Esophagus squamous epithelium (tissue), 5 donors: ENCODE results near the gene ERC2. TPM values are rescaled to one million over a fixed set of nuclear protein-coding genes. Genes with fewer than 3 reads are reported as not detected.

Experiments
- DNase-seq: peaks from one replicate; lab custom pipeline; 2025; lab: John Stamatoyannopoulos, UW
- H3K27ac ChIP-seq, 4 donors: fragments of 200-600 bp; sonication (generic); one replicate each; pipeline ENCODE4 v1.5.1; 2016 to 2019; ENCODE audit warnings: mild to moderate bottlenecking in 1 of 4
- H3K27me3 ChIP-seq, 4 donors: fragments of 200-600 bp; sonication (generic); 1 replicate in 3 of 4; 2 replicates in 1 of 4; pipeline versions ENCODE4 v1.5.1 to v1.6.0; 2017 to 2021; ENCODE audit warnings: antibody characterized with exemption in 1 of 4
- H3K36me3 ChIP-seq, 3 donors: fragments of 200-600 bp; sonication (generic); one replicate each; pipeline ENCODE4 v1.5.1; 2016 to 2019
- H3K4me1 ChIP-seq, 3 donors: fragments of 200-600 bp; sonication (generic); one replicate each; pipeline ENCODE4 v1.5.1; 2017 to 2019
- H3K4me3 ChIP-seq, 4 donors: fragments of 200-600 bp; sonication (generic); 1 replicate in 3 of 4; 2 replicates in 1 of 4; pipeline ENCODE4 v1.5.1; 2016 to 2019; ENCODE audit warnings: mild to moderate bottlenecking in 2 of 4, moderate library complexity in 1 of 4
- H3K9me3 ChIP-seq, 3 donors: fragments of 200-600 bp; sonication (generic); one replicate each; pipeline ENCODE4 v1.5.1; 2016 to 2019
- CTCF ChIP-seq, 6 experiments: fragments of 450-650 bp in 4 of 6; fragments of 200-600 bp in 2 of 6; sonication (generic) in 2 of 6; IDR thresholded peaks; one replicate each; pipeline ENCODE4 v1.5.1; 2016 to 2019; ENCODE audit warnings: antibody characterized with exemption in 6 of 6, mild to moderate bottlenecking in 4 of 6, moderate library complexity in 4 of 6
- POLR2A ChIP-seq, 4 donors: fragments of 450-650 bp; IDR thresholded peaks; one replicate each; pipeline ENCODE4 v1.6.1; 2017; ENCODE audit warnings: antibody characterized with exemption in 4 of 4, mild to moderate bottlenecking in 4 of 4, moderate library complexity in 3 of 4
- WGBS, 2 donors: methylation state at CpG; one replicate each; pipeline ENCODE4 v1.1.5; 2018; 5-methylcytosine and 5-hydroxymethylcytosine counted together
- intact Hi-C: fragments of 100-400 bp; cut with DNase I; formaldehyde crosslinking; loops from one replicate; pipeline ENCODE4 v1.15.0; 2022
- total RNA-seq, 4 donors: library from RNA; depleted of rRNA; stranded (reverse); fragments of >200 nt; gene quantifications; one replicate each; pipeline ENCODE4 v1.1.0, GENCODE V29; 2016
- donor health status: DM: yes; HTN: yes; CAD: no.

Gene ERC2
- total RNA-seq, 4 donors from 2014 or later: 0.12 to 1.9 (median 0.86) TPM

GRCh38 chr3:55939287-55939686 is 529.0 kb downstream of the ERC2 start:
- TF ChIP-seq POLR2A (IDR thresholded peaks at IDR 0.05): no peak
- TF ChIP-seq CTCF (IDR thresholded peaks at IDR 0.05): no peak
- no peaks in the 10 kb centered on the region for H3K36me3 ChIP-seq
- no peak overlapping the region for H3K4me3 ChIP-seq
- H3K9me3 ChIP-seq: no peaks in the 10 kb centered on the region
- intact Hi-C loops: no loop called here
- no peak for DNase-seq
- no peak overlapping the region for H3K27ac ChIP-seq
- 94 to 96% methylated on average over 1 of the region's 1 CpG for WGBS, 2 donors
- no peaks in the 10 kb centered on the region for H3K27me3 ChIP-seq
- no peaks in the 10 kb centered on the region for H3K4me1 ChIP-seq

DNA sequence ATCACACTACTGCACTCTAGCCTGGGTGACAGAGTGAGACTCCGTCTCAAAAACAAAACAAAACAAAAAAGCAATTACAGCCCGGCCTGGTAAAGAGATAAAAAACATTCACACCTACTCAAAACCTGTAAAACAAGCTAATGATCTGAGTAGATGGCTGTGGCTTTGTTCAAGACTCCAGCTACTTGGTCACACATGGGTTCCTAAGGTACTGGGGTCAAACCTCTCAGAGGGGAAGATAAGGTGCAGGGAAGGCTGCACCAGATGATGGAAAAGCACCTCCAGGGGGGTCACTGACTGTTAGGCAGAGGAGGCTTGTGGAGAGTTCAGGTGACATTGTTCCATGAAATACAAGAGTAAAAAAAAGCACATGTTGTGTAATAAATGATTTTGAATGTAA is 531.0 kb downstream of the ERC2 start:
- no peaks in the 10 kb centered on the region for H3K9me3 ChIP-seq
- TF ChIP-seq CTCF (IDR thresholded peaks at IDR 0.05): no peak
- no peaks in the 10 kb centered on the region for H3K36me3 ChIP-seq
- WGBS, 2 donors: 51 to 59% methylated on average over 2 of the region's 2 CpGs
- H3K27me3 ChIP-seq: no peaks in the 10 kb centered on the region
- no peaks in the 10 kb centered on the region for H3K4me1 ChIP-seq
- intact Hi-C loops: no loop called here
- no peak for DNase-seq
- no peak overlapping the region for H3K27ac ChIP-seq
- H3K4me3 ChIP-seq: no peak overlapping the region

DNA sequence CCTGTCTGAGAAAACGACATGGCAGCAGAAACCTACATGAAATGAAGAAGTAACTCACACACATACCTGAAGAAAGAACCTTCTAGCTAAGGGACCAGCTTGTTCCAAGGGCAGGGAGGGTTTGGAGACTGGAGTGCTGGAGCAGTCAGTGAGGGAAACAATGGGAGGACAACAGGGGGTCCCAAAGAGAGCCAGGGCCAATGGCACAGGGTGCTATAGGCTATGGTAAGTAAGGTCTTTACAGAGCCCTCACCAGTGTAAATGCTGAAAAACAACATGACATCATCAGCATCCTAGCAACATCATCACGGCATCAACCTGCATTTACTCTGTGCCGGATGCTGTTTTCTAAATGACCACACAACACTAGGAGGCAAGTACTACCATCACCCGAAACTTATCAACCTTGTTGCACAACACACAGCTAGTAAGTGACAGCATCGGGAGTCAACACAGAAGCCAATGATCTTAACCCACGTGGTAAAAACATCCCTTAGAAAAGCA is 531.7 kb downstream of the ERC2 start:
- H3K4me1 ChIP-seq: no peaks in the 10 kb centered on the region
- no peak overlapping the region for H3K4me3 ChIP-seq
- H3K36me3 ChIP-seq: no peaks in the 10 kb centered on the region
- no peaks in the 10 kb centered on the region for H3K9me3 ChIP-seq
- H3K27ac ChIP-seq: no peak overlapping the region
- no peak for DNase-seq
- 80 to 81% methylated on average over 6 of the region's 6 CpGs for WGBS, 2 donors
- H3K27me3 ChIP-seq: no peaks in the 10 kb centered on the region
- intact Hi-C loops: no loop called here
- TF ChIP-seq CTCF (IDR thresholded peaks at IDR 0.05): no peak
- no peak for TF ChIP-seq POLR2A (IDR thresholded peaks at IDR 0.05)

GRCh38 chr3:55935241-55935640 is 533.0 kb downstream of the ERC2 start:
- 79 to 93% methylated on average over 4 of the region's 4 CpGs for WGBS, 2 donors
- DNase-seq: no peak
- intact Hi-C loops: no loop called here
- no peaks in the 10 kb centered on the region for H3K9me3 ChIP-seq
- H3K36me3 ChIP-seq: no peaks in the 10 kb centered on the region
- no peak overlapping the region for H3K27ac ChIP-seq
- no peak overlapping the region for H3K4me3 ChIP-seq
- TF ChIP-seq CTCF (IDR thresholded peaks at IDR 0.05): no peak
- TF ChIP-seq POLR2A (IDR thresholded peaks at IDR 0.05): no peak
- H3K27me3 ChIP-seq: no peaks in the 10 kb centered on the region
- H3K4me1 ChIP-seq: no peaks in the 10 kb centered on the region

DNA sequence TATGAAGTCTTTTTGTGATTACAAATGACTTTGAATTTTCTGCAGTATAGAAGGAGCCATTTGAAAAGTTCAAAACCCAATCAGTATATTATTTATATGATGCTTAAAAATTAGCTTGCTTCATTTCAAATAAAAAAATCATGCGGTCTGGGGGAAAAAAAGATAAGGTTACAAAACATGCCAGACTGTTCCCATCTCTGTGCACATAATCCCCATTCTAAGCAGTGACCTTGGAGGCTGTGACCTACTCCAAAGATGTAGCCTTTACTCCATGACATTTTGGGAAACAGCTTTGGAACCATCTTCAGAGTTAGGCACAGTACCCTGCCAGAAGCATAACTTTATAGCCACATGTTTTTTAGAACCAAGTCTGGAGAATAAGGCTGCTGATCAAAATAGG is 533.5 kb downstream of the ERC2 start:
- Histone ChIP-seq H3K36me3 (no peaks in the 10 kb centered on the region), H3K27me3 (no peaks in the 10 kb centered on the region), H3K4me3 (no peak overlapping the region), H3K4me1 (no peaks in the 10 kb centered on the region), H3K27ac (no peak overlapping the region), H3K9me3 (no peaks in the 10 kb centered on the region)
- intact Hi-C loops: no loop called here
- 83 to 88% methylated on average over 1 of the region's 1 CpG for WGBS, 2 donors
- TF ChIP-seq POLR2A (IDR thresholded peaks at IDR 0.05): no peak
- DNase-seq: no peak
